Midbrain (tissue), 1 donor: ENCODE results near the gene ZCCHC12.
"Not testable (repeated sequence)": the region's sequence is repeated elsewhere in the genome, so short reads cannot be mapped to it uniquely, and the experiment has no call there.

ENCODE experiments used
- DNase-seq: peaks from one replicate; lab custom pipeline; 2025; lab: John Stamatoyannopoulos, UW

Gene ZCCHC12

DNA sequence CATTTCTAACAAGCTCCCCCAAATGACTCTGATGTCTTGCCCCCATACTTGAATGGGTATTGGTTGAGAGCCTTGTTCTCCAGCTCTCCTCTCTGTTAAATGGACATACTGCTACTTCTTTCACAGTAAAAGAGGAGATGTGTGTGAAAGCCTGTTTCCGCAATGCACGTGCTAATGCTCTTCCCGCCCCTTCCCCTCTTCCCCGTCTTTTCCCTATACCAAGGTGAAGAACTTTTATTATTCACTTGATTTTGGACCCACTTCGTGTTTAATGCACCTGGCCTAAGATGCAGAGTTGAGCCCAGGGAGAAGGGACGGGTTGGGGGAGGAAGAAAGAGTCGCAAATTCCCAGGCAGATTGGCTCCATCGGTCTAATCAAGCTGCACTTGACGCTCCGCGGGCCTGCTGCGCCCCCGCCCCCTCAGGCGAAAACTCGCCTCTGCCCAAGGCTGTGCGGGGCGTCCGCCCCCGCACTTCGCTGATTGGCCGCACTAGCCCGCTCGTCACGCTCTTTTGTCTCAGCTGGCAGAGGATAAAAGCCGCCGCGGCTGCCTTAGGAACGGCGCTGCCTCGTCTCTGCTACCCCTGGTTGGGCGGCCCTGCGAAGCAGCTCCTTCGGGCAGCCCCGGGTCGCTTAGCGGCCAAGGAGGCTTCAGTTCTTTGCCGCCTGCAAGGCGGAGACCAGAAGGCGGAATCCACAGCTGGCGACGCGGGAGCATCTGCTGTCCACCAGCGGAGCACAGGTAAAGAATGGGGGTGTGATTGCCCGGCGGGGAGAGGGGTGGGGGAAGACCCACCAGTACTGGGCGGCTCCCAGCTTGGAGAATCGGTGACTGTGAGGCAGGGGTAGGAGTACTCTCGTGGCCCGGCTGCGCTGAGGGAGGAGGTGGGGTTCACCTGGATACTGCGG, at the start of gene ZCCHC12:
Gene ZCCHC12 (plus strand): TSS at position 562 of the 910 bp plus-strand sequence. CDS start 1,421 bp downstream, outside the sequence.
- DNase-seq: peak; percentile 48

DNA sequence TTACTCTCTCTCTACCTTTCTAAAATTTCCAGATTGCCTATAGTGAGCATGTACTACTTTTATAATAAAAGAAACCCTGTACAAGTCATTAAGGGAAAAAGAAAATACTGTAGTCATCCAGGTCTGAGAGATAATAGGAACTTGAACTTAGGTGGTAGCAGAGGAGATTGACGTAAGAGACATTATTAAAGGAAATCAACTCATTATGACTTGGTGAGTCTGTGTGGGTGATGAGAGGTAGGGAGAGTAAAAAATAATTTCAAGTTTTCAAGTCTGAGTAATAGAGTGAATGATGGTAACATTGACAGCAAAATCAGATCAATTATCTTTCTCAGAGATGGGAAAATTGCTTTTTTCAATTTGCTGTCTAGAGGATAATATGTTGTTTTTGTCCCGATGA, 44.0 kb upstream of the ZCCHC12 start:
- no peak for DNase-seq

DNA sequence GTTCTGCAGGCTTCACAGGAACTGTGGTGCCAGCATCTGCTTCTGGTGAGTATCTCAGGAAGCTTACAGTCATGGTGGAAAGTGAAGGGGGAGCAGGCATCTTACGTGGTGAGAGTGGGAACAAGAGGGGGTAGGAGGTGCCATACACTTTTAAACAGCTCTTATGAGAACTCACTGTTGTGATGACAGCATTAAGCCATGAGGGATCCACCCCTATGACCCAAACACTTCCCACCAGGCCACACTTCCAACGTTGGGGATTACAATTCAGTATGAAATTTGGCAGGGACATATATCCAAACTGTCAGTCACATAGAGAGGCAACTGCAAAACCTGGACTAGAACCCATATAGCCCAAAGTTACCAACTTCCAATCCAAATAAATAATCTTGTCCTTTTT, 43.1 kb upstream of the ZCCHC12 start:
- DNase-seq: no peak

DNA sequence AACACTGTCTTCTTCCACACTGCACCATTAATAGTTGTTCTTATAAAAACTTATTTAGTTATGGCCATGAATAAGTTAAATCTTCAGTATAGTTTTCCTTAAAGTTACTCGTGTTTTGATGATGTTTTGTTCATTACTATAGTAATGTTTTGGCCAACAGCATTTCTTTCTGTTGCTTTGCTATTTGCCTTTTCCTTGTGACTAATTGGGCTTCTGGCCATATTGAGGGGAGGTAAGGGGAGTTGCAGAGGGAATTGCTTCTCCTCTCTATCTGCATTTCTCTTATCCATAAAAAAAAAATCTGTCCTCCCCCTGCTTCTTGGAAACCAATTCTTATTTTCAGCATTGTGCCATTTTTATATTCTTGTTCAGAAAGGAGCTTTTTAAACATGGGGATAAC, 42.7 kb upstream of the ZCCHC12 start:
- DNase-seq: no peak

DNA sequence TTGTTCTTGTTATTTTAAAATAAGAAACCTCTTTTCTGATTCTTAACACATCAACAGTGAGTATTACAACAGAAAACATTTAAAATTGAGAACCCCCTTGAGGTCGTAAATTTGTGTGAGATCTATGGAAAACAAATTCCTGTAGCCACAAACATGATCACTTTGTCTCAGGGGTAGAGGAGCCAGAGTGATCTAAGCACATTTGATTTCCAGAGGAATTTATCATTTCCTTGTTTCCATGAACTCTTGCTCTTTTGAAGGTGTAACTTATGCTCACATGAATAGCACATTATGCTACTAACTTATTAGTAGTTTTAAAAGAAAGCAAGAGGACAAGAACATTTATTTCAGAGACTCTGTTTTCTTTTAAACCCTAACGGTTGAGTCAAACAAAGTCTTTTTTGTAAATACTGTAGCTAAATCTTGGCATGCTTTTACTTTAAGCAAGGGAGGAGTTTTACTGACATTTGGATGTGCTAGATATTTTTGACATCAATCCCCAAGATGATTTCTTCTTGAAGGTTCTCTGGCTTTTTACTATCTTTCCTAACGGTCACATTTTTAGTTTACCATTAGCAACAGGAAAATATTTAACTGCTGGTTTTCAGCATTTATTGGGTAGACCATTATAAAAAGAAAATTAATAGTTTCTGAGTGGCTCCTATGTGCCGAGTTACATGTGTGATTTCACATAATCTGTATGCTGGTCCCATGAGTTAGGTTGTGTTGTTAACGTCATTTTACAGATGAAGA, 27.9 kb upstream of the ZCCHC12 start:
- DNase-seq: no peak

DNA sequence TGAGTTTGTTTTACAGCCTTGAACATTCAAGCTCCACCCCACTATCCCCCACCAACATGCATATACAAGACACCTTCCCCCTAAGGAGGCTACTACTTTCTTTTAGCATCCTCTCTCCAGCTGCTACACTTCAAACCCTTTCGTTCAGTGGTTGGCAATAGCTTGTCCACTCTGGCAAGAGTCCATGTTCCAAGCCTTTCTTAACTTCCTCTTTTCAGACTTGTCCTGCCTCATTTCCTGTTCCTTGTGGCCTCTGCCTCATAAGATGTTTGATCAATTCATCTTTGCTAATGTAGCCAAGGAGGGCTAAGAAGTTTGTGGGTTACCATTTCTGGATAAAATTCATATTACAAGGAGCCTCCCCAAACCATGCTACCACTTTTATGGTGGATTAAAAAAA, 20.8 kb upstream of the ZCCHC12 start:
- DNase-seq: peak; percentile 6

DNA sequence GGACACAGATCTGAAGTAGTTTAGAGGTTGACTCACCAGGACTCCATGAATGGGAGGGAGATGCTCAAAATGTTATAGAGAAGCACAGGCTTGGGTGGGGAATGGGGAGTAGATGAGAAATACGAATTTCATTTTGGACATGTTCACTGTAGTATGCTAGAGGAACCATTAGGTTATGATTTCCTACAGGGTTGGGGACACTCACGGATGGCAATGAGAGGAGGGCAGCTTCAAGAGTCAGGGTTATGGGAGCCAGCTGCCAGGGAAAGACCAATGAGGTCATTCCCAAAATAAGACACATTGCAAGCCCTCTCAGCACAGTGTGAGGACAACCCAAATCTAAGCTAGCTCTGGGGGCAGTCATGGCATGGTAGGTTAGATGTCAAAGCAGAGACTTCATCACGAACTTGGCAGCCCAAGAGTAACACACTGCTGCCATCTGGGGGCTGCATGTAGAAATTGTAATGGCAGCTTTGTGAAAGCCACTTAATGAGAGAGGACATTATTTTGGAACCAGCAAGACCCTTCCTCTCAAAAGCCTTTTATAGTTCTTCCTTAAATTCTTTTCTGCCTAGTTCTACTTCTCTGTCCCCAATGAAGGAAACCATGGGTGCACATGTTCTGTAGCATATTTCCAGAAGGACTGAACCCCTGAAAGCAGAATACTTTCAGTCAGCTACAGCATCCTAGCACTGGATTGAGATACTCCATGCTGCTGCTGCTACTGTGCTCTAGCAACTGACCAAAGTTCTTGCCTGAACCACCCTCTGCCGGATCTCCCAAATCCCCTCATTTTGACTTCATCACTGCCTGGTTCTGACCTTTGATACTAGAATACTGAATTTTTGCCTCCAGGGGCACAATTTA, 16.2 kb upstream of the ZCCHC12 start:
- DNase-seq: peak; percentile 63

DNA sequence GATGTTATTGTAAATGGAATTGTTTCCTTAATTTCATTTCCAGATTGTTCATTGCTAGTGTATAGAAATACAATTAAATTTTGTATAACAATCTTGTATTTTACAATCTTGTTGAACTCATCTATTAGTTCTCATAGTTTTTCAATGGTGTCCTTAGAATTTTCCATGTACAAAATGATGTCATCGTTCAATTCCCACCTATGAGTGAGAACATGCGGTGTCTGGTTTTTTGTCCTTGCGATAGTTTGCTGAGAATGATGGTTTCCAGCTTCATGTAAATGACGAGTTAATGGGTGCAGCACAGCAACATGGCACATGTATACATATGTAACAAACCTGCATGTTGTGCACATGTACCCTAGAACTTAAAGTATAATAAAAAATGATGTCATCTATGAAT, 6.4 kb upstream of the ZCCHC12 start:
- DNase-seq: not testable (repeated sequence)

DNA sequence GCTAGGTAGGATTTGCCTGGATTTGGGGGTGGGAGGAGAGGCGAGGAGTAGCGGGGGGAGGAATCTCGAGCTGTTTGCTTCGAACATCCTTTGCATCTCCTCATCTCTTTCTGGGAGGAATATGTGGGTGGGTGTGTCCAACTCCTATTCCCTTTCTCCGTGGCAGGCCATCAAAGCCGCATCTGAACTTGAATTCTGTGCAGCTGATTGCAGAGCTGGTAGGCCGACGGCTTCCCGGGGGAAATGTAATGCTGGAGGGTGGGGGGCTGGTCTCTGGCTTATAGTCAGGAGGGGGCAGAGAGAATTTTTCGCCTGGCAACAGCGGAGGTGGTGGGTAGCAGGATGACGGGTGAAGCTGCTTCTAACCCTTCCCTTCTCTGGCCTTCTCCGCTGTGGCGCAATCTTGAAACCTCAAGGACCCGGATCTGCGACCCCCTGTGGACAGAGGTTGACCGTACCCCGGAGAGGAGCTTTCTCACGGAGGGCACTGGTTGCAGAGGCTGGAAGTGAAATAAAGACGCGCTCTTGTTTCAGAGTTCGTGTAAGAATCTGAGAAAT, 628 bp downstream of the ZCCHC12 start:
- no peak for DNase-seq

DNA sequence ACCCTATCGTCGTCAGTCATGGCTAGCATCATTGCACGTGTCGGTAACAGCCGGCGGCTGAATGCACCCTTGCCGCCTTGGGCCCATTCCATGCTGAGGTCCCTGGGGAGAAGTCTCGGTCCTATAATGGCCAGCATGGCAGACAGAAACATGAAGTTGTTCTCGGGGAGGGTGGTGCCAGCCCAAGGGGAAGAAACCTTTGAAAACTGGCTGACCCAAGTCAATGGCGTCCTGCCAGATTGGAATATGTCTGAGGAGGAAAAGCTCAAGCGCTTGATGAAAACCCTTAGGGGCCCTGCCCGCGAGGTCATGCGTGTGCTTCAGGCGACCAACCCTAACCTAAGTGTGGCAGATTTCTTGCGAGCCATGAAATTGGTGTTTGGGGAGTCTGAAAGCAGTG, 1.6 kb downstream of the ZCCHC12 start:
- no peak for DNase-seq

DNA sequence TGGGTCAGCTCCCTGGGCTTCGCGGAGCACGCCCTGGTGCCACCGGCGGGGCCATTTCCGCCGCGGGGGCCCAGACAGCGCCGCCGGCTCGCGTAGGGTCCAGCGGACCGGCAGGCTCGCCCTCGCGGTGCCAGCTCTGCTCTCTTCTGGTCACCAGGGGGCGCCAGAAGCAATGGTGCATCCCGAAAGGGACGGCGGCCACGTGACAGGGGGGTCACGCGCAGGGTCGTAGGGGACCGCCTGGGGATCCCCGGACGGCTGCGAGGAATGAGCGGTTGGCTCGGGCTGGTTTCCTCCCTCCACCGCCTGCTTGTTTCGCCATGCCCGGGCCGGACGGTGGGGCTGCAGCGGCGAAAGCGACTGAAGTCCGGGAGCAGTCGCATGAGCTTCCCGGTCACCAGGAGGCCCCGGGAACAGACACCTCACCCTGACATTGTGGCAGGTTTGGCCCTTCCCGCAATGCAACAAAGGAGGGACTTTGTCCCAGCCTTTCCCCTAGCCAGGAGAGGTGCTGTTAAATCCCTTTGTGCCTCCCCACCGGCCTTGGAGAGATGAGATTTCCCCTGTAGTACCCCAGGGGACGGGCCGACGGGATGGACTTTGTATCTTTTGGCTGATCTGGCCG, 15.8 kb downstream of the ZCCHC12 start:
- DNase-seq: peak; percentile 87

DNA sequence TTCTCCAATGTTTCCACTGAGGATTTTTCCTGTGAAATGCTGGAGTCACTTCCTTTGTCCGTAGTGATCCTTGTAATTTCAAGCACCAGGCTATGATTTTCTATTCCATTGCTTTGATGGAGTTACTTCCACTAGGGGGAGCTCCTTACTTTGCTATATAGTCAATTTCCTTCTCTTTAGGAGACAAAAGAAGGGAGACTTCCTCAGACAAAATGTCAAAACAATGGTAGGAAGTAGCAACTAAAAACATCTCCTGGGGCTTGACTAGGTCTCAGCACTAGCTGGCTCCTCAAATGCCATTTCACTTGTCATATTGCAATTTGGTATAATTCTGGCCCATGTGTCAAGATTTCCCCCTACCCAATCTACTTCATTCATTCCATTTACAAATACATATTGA, 24.1 kb downstream of the ZCCHC12 start:
- DNase-seq: peak; percentile 75

DNA sequence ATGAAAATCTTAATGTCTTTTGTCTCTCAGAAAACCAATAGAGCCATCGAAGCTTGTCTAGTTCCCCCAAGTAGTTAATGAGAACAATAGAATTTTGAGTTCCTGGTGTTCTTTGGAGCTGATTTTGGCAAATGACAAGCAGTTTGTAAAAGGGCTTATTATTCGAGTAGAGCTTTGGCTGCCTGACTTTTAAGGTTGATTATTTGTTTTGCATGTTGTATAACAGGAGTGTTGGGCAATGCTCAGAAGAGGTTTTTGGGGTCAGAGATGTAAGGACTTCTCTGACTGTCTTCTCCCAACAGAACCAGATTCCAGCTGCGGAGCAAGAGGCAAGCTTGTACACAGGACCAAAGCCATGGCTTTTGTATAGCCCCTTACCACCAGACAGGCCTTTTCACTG, 30.0 kb downstream of the ZCCHC12 start:
- peak; percentile 26 for DNase-seq

DNA sequence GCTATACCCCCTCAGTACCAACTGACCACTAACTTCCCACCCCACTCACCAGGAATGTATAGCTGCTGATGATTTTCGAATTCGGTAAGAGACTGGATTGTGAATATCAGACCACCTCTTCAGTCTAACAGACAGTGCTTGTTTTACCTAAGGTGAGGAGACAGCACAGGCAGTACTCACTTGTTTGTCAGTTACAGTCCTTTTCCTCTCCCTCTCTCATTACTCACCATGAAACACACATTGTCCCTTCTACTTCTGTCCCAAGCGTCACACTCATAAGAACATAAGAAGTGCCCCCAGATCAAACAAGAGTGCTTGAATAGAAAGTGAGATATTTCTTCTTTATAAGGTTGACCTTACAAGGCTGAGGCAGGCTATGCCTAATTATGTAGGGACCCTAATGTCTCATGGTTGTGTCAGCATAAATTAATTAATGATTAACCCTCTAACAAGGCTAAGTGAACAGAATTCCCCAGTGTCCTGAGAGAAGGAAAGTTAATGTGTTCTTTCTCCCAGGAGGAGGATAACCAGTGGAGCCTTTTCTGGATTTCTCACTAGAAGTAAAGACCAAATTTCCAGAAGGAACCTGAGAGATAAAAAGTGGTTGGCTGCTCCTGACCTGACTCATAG, 32.2 kb downstream of the ZCCHC12 start:
- DNase-seq: no peak

DNA sequence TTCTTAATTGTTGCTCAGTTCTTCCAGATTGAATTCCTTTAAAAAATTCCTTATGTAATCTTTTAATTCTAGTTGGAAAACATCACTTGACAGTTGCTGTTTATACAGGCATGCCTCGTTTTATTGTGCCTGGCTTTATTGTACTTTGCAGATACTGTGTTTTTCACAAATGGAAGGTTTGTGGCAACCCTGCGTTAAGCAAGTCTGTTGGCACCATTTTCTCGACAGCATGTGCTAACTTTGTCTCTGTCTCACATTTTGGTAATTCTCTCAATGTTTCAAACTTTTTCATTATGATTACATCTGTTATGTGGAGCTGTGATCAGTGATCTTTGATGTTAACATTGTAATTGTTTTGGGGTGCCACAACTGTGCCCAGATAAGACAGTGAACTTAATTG, 33.4 kb downstream of the ZCCHC12 start:
- DNase-seq: no peak

DNA sequence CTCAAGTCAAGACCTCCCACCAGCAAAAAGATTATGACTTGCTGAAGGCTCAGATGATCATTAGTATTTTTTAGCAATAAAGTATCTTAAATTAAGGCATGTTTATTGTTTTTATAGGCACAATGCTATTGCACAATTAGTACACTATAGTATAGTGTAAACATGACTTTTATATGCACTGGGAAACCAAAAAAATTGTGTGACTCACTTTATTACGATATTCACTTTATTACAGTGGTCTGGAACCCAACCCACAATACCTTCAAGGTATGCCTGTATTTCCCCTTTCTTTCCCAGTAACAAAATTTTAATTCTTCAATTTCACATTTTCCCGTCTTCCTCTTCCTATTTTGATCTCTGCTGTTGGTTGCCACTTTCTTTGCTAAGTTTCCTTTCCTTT, 37.7 kb downstream of the ZCCHC12 start:
- DNase-seq: no peak

DNA sequence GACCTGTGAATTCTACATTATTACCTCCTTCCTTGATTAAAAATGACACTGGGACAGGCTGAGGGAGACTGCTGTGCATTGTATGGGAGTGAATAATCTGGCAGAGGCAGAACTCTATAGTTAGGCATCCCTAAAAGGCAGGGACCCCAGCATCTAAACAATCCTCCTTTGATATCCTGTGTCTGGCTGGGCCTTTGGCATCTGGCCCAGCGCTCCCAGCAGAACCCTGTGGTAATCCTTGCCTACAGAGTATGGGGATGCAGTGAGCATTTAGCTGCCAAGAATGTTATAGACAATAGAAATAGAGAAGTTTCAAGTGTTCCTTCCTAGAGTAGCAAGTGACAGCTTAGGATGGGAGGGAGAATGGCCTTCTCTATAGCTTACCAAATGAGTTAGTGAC, 38.5 kb downstream of the ZCCHC12 start:
- peak; percentile 1 for DNase-seq

DNA sequence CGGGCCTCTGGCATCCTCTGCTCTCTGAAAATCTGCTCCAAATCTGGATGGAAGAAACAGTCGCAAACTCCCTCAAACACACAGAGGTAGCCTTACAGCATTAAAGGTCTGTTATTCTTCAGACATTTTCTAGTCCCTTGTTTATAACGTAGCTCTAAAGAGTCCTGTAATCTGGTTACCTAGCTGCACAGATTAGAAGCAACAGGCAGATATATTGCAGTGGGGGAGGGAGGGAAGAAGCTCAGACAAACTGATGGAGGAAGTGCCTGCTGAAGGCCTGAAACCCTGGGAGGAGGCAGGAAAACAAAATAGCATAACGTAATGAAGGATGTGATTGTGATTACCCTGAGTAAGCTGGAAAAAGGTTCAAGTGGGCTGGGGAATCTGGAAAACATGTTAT, 39.4 kb downstream of the ZCCHC12 start:
- DNase-seq: no peak

DNA sequence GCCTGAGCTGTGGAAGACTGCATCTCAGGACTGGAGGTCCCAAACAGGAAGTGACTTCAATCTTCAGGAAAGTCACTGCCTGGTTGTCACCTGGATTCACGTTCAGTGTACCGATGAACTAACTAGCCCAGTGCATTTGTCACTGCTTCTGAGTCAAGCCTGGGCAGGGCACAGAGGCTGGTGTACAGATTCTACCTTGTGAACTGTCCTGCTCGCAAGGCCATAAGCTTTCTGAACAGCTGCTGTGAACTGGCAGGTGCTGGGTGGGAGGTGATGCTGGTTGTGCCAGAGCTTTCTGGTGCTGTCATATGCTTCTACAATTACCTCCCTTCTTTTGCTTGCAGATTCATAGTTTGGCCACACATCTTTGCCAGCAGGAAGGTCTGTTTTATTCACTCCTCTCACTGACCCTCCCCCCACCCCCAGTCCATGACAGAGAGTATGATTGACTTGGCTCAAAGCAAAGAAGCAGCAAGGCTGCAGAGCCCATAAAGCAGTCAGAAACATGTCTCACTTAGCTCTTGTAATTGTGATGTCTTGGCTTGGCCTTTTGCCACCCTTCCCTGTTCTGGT, 40.5 kb downstream of the ZCCHC12 start:
- no peak for DNase-seq

DNA sequence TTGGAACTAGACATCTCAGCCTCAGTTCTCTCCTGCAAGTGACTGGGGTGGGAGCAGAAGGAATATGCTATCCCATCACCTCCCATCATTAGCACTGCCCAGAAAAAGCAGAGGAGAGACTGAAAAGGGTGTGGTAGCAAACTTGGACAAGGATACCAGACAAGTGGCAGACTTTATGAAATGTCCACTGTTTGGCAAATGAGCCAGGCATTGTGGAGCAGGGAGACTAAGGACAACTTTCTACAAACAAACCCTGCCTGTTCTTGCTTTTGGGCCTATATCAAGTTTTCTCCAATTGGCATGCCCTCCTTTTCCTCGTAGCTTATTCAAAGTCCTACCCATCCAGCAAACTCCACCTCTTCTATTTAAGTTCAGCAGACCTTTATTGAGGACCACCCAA, 41.6 kb downstream of the ZCCHC12 start:
- peak; percentile 5 for DNase-seq

DNA sequence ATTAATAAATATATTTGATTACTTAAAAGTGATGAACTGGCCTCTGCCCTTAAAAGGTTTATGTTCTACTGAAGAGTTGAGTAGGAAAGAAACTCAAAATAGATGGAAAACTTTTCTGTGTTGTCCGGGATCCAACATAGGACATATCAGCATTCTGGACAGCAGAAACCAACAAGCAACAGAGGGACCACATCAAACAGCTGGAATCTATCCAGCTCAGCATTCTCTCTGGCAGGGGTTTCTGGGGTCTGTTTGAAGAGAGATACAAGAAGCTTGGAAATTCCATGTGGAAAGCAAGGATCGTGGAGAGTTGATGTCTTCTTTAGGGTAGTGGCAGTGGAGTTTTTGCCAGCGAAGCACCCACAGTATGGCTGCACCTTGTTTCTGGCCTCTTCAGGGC, 43.6 kb downstream of the ZCCHC12 start:
- DNase-seq: no peak
